Measurements from ENCODE around the gene OLIG1. TPM values are rescaled to one million over a fixed set of nuclear protein-coding genes. Genes with fewer than 3 reads are reported as not detected.

The OLIG1 gene
- total RNA-seq, 3 donors from 2014 or later = not detected

GRCh38 chr21:33070998-33071769 lies 1.2 kb downstream of the OLIG1 start:
- H3K4me3 ChIP-seq = peak overlapping the region; percentile 36 to 63 (median 47)

GRCh38 chr21:33071770-33072306 lies 1.9 kb downstream of the OLIG1 start:
- DNase-seq (ENCODE audit: low spot score in 2 of 2) = no peak
- Histone ChIP-seq H3K4me3 (peak overlapping the region; percentile 36 to 63 (median 47)), H3K4me1 (peaks cover 0 to 14% of the 10 kb centered on the region in 2 donors), H3K9me3 (peaks cover 0 to 7% of the 10 kb centered on the region in 2 donors), H3K36me3 (no peaks in the 10 kb centered on the region), H3K27ac (no peak overlapping the region), H3K27me3 (peaks cover 12 to 78% of the 10 kb centered on the region in 2 donors)
- TF ChIP-seq POLR2AphosphoS5 (IDR thresholded peaks at IDR 0.05) (no peak), CTCF (IDR thresholded peaks at IDR 0.05) (no peak), POLR2A (IDR thresholded peaks at IDR 0.05) (no peak)
- intact Hi-C loops (cut with DNase I; ENCODE audit: low total_unique reads) = no loop called here

More at GRCh38 chr21:33070998-33071769, 1.2 kb downstream of the OLIG1 start:
- DNase-seq (ENCODE audit: low spot score in 2 of 2) = no peak
- Histone ChIP-seq H3K4me1 (peaks cover 0 to 14% of the 10 kb centered on the region in 2 donors), H3K36me3 (no peaks in the 10 kb centered on the region), H3K27ac (no peak overlapping the region), H3K27me3 (peaks cover 12 to 84% of the 10 kb centered on the region in 2 donors), H3K9me3 (peaks cover 0 to 7% of the 10 kb centered on the region in 2 donors)
- intact Hi-C loops (cut with DNase I; ENCODE audit: low total_unique reads) = no loop called here
- TF ChIP-seq POLR2A (IDR thresholded peaks at IDR 0.05) (no peak), POLR2AphosphoS5 (IDR thresholded peaks at IDR 0.05) (no peak), CTCF (IDR thresholded peaks at IDR 0.05) (no peak)

GRCh38 chr21:33073636-33074035 lies 3.7 kb downstream of the OLIG1 start:
- Histone ChIP-seq H3K4me3 (no peak overlapping the region), H3K36me3 (no peaks in the 10 kb centered on the region), H3K4me1 (peaks cover 0 to 14% of the 10 kb centered on the region in 2 donors), H3K27me3 (peaks cover 12 to 60% of the 10 kb centered on the region in 2 donors), H3K27ac (no peak overlapping the region), H3K9me3 (peaks cover 0 to 7% of the 10 kb centered on the region in 2 donors)
- TF ChIP-seq POLR2AphosphoS5 (IDR thresholded peaks at IDR 0.05) (no peak), CTCF (IDR thresholded peaks at IDR 0.05) (no peak)
- intact Hi-C loops (cut with DNase I; ENCODE audit: low total_unique reads) = no loop called here
- no peak for DNase-seq (ENCODE audit: low spot score in 2 of 2)

- no peak for DNase-seq (ENCODE audit: low spot score in 2 of 2)
- peaks cover 0 to 14% of the 10 kb centered on the region in 2 donors for H3K4me1 ChIP-seq
- no peaks in the 10 kb centered on the region for H3K36me3 ChIP-seq
- H3K4me3 ChIP-seq = no peak overlapping the region
- peaks cover 8 to 45% of the 10 kb centered on the region in 2 donors for H3K27me3 ChIP-seq
- no peak overlapping the region for H3K27ac ChIP-seq
- TF ChIP-seq CTCF (IDR thresholded peaks at IDR 0.05) = no peak
- no peak for TF ChIP-seq POLR2AphosphoS5 (IDR thresholded peaks at IDR 0.05)
- TF ChIP-seq POLR2A (IDR thresholded peaks at IDR 0.05) = no peak
- intact Hi-C loops (cut with DNase I; ENCODE audit: low total_unique reads) = no loop called here
- no peaks in the 10 kb centered on the region for H3K9me3 ChIP-seq
Observed at GRCh38 chr21:33075128-33075527, 5.2 kb downstream of the OLIG1 start.

- Histone ChIP-seq H3K4me1 (peaks cover 0 to 14% of the 10 kb centered on the region in 2 donors), H3K36me3 (no peaks in the 10 kb centered on the region), H3K27ac (no peak overlapping the region), H3K27me3 (peaks cover 8 to 41% of the 10 kb centered on the region in 2 donors), H3K9me3 (no peaks in the 10 kb centered on the region), H3K4me3 (no peak overlapping the region)
- no peak for DNase-seq (ENCODE audit: low spot score in 2 of 2)
- intact Hi-C loops (cut with DNase I; ENCODE audit: low total_unique reads) = no loop called here
- TF ChIP-seq CTCF (IDR thresholded peaks at IDR 0.05) (no peak), POLR2A (IDR thresholded peaks at IDR 0.05) (no peak), POLR2AphosphoS5 (IDR thresholded peaks at IDR 0.05) (no peak)
Observed at GRCh38 chr21:33075596-33076195, 5.8 kb downstream of the OLIG1 start.
